ENCODE data around the gene RMND1. TPM values are rescaled to one million over a fixed set of nuclear protein-coding genes. Genes with fewer than 3 reads are reported as not detected.

The RMND1 gene
- total and polyA plus RNA-seq, 9 of the 15 experiments (the other 6 are each of a cell fraction or from before 2014, with no cell fraction given) = 26.9 to 47.8 (median 36.2) TPM

GRCh38 chr6:151498327-151498726, 46.4 kb upstream of the RMND1 start:
- peaks cover 23 to 32% of the 10 kb centered on the region in 2 experiments for H3K27me3 ChIP-seq (ENCODE audit: control insufficient read depth in 2 of 2, insufficient read depth in 2 of 2, low read length in 2 of 2)
- ATAC-seq (no peak), DNase-seq (ENCODE audit: extremely low read depth in 1 of 4, low spot score in 3 of 4) (no peak), FAIRE-seq (no peak)
- in situ Hi-C loops (cut with MboI) (no loop called here), intact Hi-C loops (cut with micrococcal nuclease) (no loop called here)
- H3K27ac ChIP-seq (ENCODE audit: extremely low read depth, low read depth, low read length) = no peak overlapping the region
- no peaks in the 10 kb centered on the region for H3K9me3 ChIP-seq (replicated peaks; ENCODE audit: control insufficient read depth, insufficient read depth, low read depth, low read length)
- H3K4me1 ChIP-seq (replicated peaks in 1 of 2; ENCODE audit: control insufficient read depth in 2 of 2, insufficient read depth in 2 of 2, low read length in 2 of 2) = peaks cover 0 to 6% of the 10 kb centered on the region in 2 experiments; a peak in 1 of 5 replicates
- ChIA-PET CTCF (ENCODE audit: low intra/inter-chr PET ratio) (no interaction called here), POLR2A (no interaction called here)
- H3K36me3 ChIP-seq (ENCODE audit: control insufficient read depth, insufficient read depth, low read length) = no peaks in the 10 kb centered on the region
- H3K9ac ChIP-seq (ENCODE audit: insufficient read depth in 1 of 2, low read depth in 2 of 2, low read length in 2 of 2) = no peak overlapping the region
- no peaks in the 10 kb centered on the region for H3K9me1 ChIP-seq (ENCODE audit: control insufficient read depth, insufficient read depth, low read length)
- H2AFZ ChIP-seq (ENCODE audit: low read depth, low read length) = no peak overlapping the region
- TF ChIP-seq FOXA3 (CRISPR knock-in tag; conservative IDR thresholded peaks at IDR 0.05 in 1 of 2, IDR thresholded peaks at IDR 0.05 in 1 of 2) (no peak), NELFE (IDR thresholded peaks at IDR 0.05; ENCODE audit: insufficient read depth, insufficient read length) (no peak), CREB3L1 (IDR thresholded peaks at IDR 0.05; ENCODE audit: borderline replicate concordance, low read depth) (no peak), CEBPG (CRISPR knock-in tag; IDR thresholded peaks at IDR 0.05) (no peak), CEBPG (tag; conservative IDR thresholded peaks at IDR 0.05 in 1 of 2, IDR thresholded peaks at IDR 0.05 in 1 of 2) (0 out of 4 replicates have a peak, but pooled peaks of 1 of the 2 experiments have one; percentile 30), NRF1 (conservative IDR thresholded peaks at IDR 0.05 in 1 of 2, IDR thresholded peaks at IDR 0.05 in 1 of 2) (no peak), CEBPB (tag; IDR thresholded peaks at IDR 0.05) (peak; percentile 35; the same call in 1 of the 2 replicates), BMI1 (IDR thresholded peaks at IDR 0.05; ENCODE audit: low read length) (no peak)
- H4K20me1 ChIP-seq (replicated peaks; ENCODE audit: control insufficient read depth, insufficient read depth, low read length) = no peaks in the 10 kb centered on the region
- H3K4me3 ChIP-seq = no peak overlapping the region
- WGBS (ENCODE audit: insufficient coverage, low coverage, missing lambda C conversion rate) = 0% methylated on average over 1 of the region's 1 CpG
- H3K79me2 ChIP-seq (ENCODE audit: control insufficient read depth, insufficient read depth, low read length) = no peaks in the 10 kb centered on the region
- BruUV-seq (replicated peaks) = no TSS peak
- no peak overlapping the region for H3K4me2 ChIP-seq (ENCODE audit: insufficient read depth, low read length)

Data from K562 (cell line).